Transverse colon (tissue), 1 donor: ENCODE data around the gene ADD1.

ENCODE experiments used
- EP300 ChIP-seq: sonication (generic); formaldehyde crosslinking; IDR thresholded peaks from one replicate; pipeline ENCODE4 v1.6.1; 2017; ENCODE audit warnings: antibody characterized with exemption, low read depth
- POLR2A ChIP-seq: fragments of 450-650 bp; IDR thresholded peaks from one replicate; pipeline ENCODE4 v1.6.1; 2016; ENCODE audit warnings: antibody characterized with exemption, mild to moderate bottlenecking, moderate library complexity

GRCh38 chr4:2849267-2850152 is 5.9 kb downstream of the ADD1 start:
- TF ChIP-seq POLR2A (no peak), EP300 (no peak)
